ENCODE data around the gene PRPF19.

DNA sequence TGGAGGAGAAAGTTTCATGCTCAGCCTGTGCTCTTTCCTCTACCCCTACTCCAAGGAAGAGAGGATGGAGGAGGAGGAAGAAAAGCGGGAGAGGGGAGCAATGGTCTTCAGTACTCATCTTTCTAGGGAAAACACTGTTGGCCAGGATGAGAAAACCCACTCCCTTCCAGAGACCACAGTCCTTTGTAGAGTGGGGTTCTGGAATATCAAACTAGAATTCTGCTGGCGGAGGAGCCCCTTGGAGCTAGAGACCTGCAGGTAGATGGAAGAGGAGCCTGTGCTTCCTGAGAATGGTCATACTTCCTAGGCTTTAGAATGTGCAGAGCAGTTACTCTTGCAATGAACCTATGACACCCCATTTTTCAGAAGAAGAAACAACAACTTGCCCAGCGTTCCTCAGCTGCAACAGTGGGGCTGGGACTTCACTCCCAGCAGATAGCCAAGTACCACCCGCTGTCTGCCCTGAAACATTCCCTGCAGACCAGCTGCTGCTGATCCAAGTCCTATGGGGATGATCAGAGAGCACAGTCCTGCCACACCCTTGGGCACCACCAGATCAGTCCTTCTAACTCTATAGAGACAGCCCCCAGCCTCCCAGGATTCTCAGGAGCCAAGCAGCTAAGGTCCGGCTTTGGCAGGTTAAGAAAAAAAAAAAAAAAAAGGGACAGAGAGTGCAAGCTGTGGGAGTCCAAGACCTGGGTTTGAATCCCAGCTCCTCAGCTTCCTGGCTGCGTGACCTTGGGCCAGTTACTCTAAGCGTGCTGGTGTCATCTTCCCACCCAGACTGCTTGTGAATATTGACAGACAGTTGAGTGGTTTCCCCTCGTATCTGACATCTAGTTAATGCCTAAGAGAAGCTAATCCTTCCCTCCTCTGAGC lies 51.3 kb downstream of the PRPF19 start:
- TF ChIP-seq, protein P1, sequence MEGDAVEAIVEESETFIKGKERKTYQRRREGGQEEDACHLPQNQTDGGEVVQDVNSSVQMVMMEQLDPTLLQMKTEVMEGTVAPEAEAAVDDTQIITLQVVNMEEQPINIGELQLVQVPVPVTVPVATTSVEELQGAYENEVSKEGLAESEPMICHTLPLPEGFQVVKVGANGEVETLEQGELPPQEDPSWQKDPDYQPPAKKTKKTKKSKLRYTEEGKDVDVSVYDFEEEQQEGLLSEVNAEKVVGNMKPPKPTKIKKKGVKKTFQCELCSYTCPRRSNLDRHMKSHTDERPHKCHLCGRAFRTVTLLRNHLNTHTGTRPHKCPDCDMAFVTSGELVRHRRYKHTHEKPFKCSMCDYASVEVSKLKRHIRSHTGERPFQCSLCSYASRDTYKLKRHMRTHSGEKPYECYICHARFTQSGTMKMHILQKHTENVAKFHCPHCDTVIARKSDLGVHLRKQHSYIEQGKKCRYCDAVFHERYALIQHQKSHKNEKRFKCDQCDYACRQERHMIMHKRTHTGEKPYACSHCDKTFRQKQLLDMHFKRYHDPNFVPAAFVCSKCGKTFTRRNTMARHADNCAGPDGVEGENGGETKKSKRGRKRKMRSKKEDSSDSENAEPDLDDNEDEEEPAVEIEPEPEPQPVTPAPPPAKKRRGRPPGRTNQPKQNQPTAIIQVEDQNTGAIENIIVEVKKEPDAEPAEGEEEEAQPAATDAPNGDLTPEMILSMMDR (IDR thresholded peaks at IDR 0.05; ENCODE audit: borderline replicate concordance, extremely low read depth, low read length, poor library complexity, severe bottlenecking) = no peak
- TF ChIP-seq EZH2 (IDR thresholded peaks at IDR 0.05; ENCODE audit: borderline replicate concordance, low read depth, low read length, severe bottlenecking) = no peak

Data from DND-41 (cell line).